ENCODE data around the gene VAMP2. TPM values are rescaled to one million over a fixed set of nuclear protein-coding genes. Genes with fewer than 3 reads are reported as not detected.
A peak's percentile ranks its signal among the peaks of the same experiment; 100 is the strongest.

Gene VAMP2
- total RNA-seq, 6 experiments from 2014 or later, result 4.4 to 18.6 (median 13.2) TPM

GRCh38 chr17:8118769-8119580, 43.8 kb downstream of the VAMP2 start:
- DNase-seq, result peak; percentile 88 to 93 (median 91)
- H3K27ac ChIP-seq, result peak overlapping the region; percentile 13 to 41 (median 33)
- no peak for TF ChIP-seq POLR2A (IDR thresholded peaks at IDR 0.05)
- TF ChIP-seq, protein P1, sequence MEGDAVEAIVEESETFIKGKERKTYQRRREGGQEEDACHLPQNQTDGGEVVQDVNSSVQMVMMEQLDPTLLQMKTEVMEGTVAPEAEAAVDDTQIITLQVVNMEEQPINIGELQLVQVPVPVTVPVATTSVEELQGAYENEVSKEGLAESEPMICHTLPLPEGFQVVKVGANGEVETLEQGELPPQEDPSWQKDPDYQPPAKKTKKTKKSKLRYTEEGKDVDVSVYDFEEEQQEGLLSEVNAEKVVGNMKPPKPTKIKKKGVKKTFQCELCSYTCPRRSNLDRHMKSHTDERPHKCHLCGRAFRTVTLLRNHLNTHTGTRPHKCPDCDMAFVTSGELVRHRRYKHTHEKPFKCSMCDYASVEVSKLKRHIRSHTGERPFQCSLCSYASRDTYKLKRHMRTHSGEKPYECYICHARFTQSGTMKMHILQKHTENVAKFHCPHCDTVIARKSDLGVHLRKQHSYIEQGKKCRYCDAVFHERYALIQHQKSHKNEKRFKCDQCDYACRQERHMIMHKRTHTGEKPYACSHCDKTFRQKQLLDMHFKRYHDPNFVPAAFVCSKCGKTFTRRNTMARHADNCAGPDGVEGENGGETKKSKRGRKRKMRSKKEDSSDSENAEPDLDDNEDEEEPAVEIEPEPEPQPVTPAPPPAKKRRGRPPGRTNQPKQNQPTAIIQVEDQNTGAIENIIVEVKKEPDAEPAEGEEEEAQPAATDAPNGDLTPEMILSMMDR (IDR thresholded peaks at IDR 0.05), result peak; percentile 86 to 94 (median 90)
- peak overlapping the region; percentile 29 to 49 (median 37) for H3K4me3 ChIP-seq
- H3K36me3 ChIP-seq, result no peaks in the 10 kb centered on the region
- ATAC-seq, result peak; percentile 76 to 88 (median 84)
- intact Hi-C loops (cut with DNase I), result loop anchor here in 1 of 2 donors (10.0 kb wide), 1 partner anchor 54 kb away; no protein-coding TSS in a partner anchor
- no peaks in the 10 kb centered on the region for H3K9me3 ChIP-seq
- WGBS (ENCODE audit: insufficient coverage, low coverage, low lambda C conversion rate, missing lambda C conversion rate), result under 1% methylated on average over 23 of the region's 38 CpGs
- peaks cover 0 to 45% (median 10%) of the 10 kb centered on the region in 4 donors for H3K4me1 ChIP-seq
- H3K27me3 ChIP-seq, result peaks cover 0 to 35% of the 10 kb centered on the region in 2 donors

DNA sequence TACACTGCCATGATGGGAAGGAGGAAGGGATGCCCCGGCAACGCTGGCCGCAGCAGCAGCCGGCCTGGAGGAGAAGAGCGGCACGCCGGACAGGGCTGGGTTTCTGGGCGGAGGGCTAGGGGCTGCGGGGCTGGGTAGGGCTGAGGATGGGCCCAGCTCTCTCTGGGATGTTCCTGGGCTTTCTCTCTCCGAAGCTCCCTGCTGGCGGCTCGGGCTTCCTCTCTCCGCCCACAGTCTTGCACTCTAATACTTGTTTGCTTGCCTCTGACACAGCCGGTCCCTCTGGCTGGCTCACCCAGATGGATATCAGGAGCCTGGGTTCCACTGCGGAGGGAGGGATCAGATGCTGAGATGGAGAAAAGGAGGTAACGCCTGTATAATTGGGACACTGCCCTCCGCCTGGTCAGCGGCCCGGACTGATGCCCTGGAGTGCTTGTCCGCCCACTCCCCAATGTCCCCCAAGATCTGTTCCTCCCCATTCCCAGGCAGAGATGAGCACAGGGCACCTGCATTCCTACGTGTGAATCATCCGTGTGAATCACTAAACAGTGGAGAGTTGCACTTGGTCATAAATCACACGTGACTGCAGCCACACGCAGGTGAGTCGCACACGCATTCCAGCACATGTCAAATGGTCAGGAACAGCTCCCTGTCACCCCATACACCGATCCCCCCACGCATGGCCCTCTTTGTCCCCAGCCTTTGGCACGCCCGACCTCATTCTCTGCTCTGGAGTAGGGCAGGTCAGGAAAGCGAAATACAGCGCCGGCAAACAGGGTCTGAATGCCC, 44.6 kb downstream of the VAMP2 start, which contains the start of gene ALOXE3:
Gene ALOXE3, minus strand, starts transcription at position 535 of the 789 bp plus-strand sequence. Its CDS starts 524 bp downstream, at position 11.
- ATAC-seq (peak in 1 of 4 donors; percentile 34), DNase-seq (peak in 1 of 3 donors; percentile 36)
- Histone ChIP-seq H3K9me3 (no peaks in the 10 kb centered on the region), H3K27me3 (peaks cover 0 to 29% of the 10 kb centered on the region in 2 donors), H3K36me3 (no peaks in the 10 kb centered on the region), H3K4me1 (peaks cover 0 to 38% (median 10%) of the 10 kb centered on the region in 4 donors), H3K4me3 (peak within 1 kb of the TSS; percentile 29 to 49 (median 37)), H3K27ac (peak within 1 kb of the TSS; percentile 13 to 41 (median 33))
- under 1% methylated on average over 25 of the region's 33 CpGs for WGBS (ENCODE audit: insufficient coverage, low coverage, low lambda C conversion rate, missing lambda C conversion rate)
- TF ChIP-seq, protein P1 (IDR thresholded peaks at IDR 0.05), result no peak
- TF ChIP-seq POLR2A (IDR thresholded peaks at IDR 0.05), result no peak
- intact Hi-C loops (cut with DNase I), result loop anchor here in 1 of 2 donors (10.0 kb wide), 1 partner anchor 53 kb away; no protein-coding TSS in a partner anchor

GRCh38 chr17:8117367-8117979, 45.3 kb downstream of the VAMP2 start:
- Histone ChIP-seq H3K27me3 (peaks cover 0 to 29% of the 10 kb centered on the region in 2 donors), H3K27ac (no peak overlapping the region), H3K4me3 (no peak overlapping the region), H3K36me3 (no peaks in the 10 kb centered on the region), H3K4me1 (peaks cover 0 to 31% (median 10%) of the 10 kb centered on the region in 4 donors), H3K9me3 (no peaks in the 10 kb centered on the region)
- ATAC-seq (no peak), DNase-seq (peak in 1 of 3 donors; percentile 29)
- 10% methylated on average over 9 of the region's 18 CpGs for WGBS (ENCODE audit: insufficient coverage, low coverage, low lambda C conversion rate, missing lambda C conversion rate)
- intact Hi-C loops (cut with DNase I), result loop anchor here in 1 of 2 donors (10.0 kb wide), 1 partner anchor 53 kb away; no protein-coding TSS in a partner anchor
- no peak for TF ChIP-seq POLR2A (IDR thresholded peaks at IDR 0.05)
- TF ChIP-seq, protein P1 (IDR thresholded peaks at IDR 0.05), result no peak

GRCh38 chr17:8116776-8117175, 46.0 kb downstream of the VAMP2 start:
- ATAC-seq (no peak), DNase-seq (no peak)
- no peaks in the 10 kb centered on the region for H3K9me3 ChIP-seq
- H3K4me1 ChIP-seq, result peaks cover 0 to 27% (median 8%) of the 10 kb centered on the region in 4 donors
- WGBS (ENCODE audit: insufficient coverage, low coverage, low lambda C conversion rate, missing lambda C conversion rate), result 49% methylated on average over 17 of the region's 18 CpGs
- no peak overlapping the region for H3K27ac ChIP-seq
- H3K4me3 ChIP-seq, result no peak overlapping the region
- TF ChIP-seq, protein P1 (IDR thresholded peaks at IDR 0.05), result no peak
- no peak for TF ChIP-seq POLR2A (IDR thresholded peaks at IDR 0.05)
- no peaks in the 10 kb centered on the region for H3K36me3 ChIP-seq
- H3K27me3 ChIP-seq, result peaks cover 0 to 28% of the 10 kb centered on the region in 2 donors
- intact Hi-C loops (cut with DNase I), result loop anchor here in 1 of 2 donors (10.0 kb wide), 1 partner anchor 52 kb away; no protein-coding TSS in a partner anchor
